ENCODE results near the gene FAM53B.
A peak's percentile ranks its signal among the peaks of the same experiment; 100 is the strongest.

FAM53B gene

DNA sequence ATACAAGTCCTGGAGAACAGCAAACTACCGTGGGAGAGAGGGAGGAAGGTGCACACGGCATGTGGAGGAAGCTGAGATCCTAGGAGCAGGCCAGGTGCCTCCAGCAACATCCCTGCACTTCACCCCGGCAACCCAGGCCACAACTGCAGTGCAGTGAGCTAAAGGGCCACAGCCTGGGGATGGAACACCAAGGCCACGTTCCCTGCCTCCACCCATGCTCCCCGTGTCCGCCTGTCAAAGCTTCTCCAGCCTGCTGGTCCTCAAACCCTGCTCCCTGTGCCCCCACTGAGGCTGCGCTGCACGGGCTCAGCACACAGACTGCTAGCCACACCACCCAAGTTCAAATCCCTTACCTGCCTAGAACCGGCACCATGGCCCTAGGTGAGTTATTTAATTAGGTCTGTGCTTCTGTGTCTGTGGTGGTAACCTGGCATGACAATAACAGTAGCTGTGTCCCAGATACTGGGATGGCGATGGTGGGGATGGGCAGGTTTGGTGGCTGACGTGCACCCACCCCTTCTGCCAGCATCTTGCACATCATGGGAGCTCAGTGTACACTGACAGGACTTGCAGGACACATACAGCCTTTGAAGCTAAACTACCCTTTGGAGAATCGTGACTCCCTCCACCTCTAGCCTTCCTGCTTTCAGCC, 85.5 kb downstream of the FAM53B start:
- no peak for DNase-seq

DNA sequence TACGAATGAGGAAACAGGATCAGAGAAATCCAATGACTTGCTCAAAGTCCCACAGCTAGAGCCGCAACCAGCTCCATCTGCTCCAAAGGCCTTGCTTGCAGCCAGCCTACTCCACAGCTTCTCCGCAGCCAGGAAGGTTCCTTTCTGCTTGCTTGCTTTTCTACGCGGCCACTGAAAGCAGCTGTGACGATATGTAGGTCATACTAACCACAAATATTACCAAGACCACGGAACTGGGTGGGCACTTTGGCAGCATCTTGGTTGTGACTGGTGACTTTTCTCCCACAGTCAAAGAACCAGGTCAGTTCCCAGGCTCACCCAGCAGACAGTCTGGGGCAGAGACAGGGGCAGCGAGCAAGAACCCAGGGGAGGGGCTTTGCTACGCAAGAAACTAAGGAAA, 86.4 kb downstream of the FAM53B start:
- DNase-seq, result no peak

DNA sequence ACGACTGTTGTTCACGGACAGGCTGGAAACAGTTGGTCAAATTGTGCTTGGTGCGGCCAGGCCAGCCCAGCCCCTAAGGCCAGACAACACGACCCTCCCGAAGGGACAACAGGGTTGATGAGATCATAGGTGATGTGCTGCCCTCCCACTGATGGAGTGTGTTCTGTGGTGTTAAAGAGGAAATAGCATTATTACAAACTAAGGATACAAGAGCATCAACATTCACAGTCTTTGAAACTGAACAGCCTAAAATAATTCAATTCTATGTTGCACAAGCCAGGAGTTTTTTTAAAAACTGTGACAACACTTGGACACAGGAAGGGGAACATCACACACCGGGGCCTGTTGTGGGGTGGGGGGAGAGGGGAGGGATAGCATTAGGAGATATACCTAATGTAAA, 87.6 kb downstream of the FAM53B start:
- no peak for DNase-seq

DNA sequence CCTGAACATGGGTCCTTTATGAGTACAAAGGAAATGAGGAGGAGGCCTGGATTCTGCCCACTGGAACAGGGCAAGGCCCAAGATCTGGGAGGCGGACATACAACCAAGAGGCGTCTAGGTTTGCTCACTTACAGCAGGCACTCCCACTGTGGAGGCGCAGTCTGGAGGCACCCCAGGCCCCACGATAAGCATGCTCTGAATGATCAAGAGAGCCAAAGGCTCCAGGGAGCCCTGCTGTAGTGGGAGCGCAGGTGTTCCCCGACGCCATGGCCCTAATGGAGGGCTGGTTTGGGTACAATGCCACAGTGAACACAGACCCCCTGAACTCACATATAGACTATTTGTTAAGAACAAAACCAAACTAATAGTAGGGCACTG, 88.1 kb downstream of the FAM53B start:
- DNase-seq, result no peak

DNA sequence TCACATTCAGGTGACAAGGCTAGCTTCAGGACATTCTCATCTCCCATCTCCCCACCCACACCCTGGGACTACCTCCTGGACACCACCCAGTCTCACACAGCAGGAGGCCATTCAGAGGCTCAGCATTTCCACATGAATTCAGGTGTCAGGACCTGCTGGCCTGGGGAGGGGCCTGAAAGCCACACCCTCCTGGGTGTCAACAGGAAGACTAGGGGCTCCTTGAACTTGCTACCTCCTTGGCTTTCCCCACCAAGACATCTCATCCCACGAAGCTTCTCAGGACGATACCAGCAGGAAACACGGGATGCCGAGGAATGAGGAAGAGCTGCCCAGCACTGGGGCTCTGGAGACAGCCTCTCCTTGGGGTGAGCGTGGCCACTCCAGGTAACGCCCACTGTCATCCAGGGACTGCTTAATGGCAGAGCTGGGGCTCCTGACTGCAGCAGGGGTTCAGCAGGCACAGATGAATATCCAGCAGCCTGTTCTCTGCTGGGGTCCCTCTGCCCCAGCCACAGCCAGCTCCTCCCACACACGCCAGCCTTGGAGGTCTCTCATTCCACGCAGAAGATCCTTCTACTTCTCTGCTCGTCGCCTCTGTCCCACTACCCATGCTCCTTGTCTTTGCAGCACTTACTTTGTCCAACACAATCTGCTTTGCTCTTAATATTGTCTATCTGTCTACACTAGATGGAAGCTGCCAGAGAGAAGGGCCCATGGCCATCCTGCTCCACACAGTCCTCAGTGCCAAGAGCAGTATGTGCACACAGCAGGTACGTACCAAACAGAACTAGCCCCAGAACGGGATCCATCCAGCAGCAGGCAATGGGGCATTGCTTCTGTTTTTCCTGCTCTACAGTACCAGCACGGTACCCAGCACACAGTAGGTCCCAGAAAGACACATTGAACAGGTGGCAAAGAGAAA, 88.7 kb downstream of the FAM53B start:
- no peak for DNase-seq

DNA sequence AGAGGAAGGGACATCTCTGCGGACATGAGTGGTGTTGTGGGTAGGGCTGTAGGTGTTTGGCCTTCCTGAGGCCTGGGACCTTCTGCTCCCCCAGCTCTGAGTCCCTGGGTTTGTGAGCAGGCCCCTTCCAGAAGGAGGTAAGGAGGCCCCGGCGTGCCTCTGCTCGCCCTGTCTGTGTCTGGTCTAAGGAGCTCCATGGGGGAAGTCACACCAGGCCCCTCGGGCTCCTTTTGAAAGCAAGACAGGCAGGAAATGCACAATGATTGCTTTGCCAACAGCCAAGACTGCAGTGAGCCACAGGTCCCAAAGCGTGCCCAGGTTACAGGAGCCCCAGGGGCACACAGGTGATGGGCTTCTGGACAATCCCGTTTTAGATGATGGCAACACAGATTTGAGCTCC, 89.5 kb downstream of the FAM53B start:
- DNase-seq, result no peak

DNA sequence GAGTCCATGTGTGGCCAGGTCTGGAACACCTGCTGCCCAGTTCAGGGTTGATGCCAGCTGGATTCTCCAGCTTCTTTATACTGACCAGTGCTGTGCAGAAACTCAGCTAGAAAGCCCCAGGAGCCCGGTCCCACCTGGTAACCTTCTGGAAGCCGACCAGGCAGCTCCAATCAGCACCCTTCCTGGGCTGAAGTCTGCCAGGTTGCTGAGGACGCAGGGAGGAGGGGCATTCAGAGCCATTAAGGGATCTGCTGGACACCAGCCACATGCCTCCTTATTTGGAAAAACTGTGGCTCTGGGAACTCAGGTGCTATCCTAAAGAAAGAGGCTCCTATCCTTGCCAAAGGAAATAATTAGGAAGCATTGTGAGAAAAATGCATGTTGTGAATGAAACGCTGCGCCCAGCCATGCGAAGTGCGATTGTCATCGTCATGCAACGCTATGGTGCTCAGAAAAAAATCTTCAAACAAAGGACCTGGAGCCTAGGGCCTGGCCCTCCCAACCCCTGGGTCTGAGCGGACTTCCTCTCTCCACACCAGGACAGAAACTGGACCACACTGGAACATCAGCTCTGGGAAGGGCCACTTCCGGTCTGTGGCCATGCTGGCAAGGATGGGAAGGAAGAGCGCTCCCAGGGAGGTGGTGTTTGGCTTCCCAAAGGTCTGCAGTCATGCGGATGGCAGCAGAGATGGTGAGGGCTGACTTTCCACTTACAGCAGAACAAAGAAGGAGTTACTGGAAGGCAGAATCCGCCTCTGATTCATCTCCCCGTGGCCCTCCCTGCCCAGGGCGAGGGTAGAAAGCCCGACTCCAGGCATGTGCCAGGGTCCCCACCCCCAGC, 90.1 kb downstream of the FAM53B start:
- no peak for DNase-seq

DNA sequence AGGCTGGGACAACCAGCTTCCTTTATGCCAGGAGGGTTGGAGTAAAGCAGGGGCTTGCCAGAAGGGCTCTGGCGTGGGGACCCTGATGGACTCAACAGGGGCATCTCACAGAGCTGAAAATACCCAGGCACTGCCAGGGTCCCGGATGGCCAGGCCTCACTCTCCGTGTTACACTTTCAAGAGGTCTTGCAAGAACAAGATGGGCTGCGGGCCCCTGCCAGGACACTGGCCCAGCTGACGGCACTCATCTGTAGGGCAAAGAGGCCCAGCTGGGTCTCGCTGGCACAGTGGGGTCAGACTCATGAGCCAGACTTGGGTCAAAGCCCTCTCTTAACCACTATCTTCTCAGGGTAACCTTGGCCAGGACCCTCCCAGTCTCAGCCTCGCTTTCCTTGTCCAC, 90.9 kb downstream of the FAM53B start:
- no peak for DNase-seq

GRCh38 chr10:124652701-124653100, 91.5 kb downstream of the FAM53B start:
- no peak for DNase-seq

- DNase-seq, result no peak
Measured at GRCh38 chr10:124652200-124652599, 92.0 kb downstream of the FAM53B start.

DNA sequence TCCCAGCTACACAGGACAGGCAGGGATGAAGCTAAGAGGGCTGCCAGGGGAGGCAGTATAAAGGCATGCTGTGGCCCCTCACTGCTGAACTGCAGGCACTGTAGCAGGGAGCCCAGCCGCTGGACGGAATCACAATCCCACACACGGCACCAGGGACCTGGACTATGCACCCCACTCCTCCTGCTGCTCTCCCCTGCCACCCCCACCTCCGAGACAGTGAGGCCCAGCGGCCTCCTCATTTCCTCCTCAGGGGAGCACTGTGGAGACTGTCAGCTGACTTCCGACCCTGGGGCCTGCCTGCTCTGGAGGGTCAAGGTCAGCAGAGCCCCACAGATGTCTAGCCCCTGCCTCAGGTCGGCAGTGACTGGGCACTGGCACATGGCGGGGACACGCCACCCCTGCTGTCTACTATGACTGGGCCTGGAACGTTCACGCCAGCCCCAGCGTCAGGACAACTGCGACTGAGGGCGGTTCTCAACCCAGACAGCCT, 92.7 kb downstream of the FAM53B start:
- DNase-seq, result no peak

DNA sequence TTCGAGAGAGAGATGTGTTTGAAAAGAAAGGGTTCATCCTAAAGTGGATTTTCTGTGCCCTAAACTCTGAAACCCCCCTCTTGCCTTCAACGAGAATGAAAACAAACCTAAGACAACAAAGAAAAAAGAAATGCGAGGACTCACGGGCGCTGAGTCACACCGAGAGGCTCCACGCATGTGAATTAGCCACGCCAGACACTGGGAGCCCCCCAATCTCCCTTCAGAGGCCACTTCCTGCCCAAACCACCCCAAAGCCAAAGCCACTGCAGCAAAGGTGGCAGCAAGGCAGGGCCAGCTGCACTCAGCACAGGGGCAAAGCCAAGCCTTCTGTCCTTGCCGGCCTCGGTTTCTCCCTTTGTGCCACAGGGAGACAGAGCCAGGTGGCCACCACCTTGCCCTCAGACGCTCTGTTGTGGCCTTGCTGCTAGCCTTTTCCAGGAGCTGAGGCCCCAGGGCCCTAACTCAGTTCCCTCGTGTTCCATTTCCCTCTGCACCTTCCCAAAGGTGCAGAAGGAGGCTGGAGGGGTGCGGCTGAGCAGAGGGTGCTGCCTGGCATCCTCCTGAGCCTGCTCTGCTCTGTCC, 93.3 kb downstream of the FAM53B start:
- DNase-seq, result peak; percentile 61 to 64

DNA sequence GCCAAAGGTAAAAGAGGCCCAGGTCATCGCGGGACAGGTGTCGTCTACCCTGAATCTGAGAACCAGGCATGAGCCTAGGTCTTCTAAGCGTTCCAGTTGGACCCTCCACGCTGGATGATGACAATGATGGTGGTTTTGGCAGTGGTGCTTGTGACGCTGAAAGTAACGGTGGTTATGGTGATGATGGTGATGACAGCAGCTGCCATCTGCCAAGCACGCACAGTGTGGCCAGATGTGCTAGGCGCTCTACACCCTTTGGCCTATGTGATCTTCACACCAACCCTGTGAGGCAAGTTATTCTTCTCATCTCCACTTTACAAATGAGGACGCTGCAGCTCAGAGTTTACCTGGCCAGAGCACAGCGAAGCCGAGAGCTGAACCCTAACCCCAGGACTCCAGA, 93.9 kb downstream of the FAM53B start:
- no peak for DNase-seq

DNA sequence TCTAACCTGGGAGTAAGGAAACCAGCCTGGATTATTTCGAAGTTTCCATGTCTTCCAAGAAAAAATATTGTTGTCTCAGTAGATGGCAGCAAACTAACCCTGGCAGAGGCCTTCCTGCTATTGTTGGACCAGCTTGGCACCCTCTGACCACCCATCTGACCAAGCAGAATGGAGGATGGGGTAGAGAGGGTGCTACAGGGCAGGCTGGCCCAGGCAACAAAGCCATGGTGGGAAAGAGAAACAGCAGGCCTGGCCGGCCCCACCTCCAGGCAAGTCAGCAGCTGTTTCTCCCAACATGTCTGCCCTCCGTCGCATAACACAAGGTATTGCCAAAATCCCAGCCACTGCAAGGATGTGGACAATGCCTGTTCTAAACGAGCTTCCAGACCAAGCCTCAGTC, 95.0 kb downstream of the FAM53B start:
- DNase-seq, result no peak

- peak; percentile 54 to 56 for DNase-seq
Measured at GRCh38 chr10:124648738-124649137, 95.4 kb downstream of the FAM53B start.

GRCh38 chr10:124648131-124648475, 96.1 kb downstream of the FAM53B start:
- DNase-seq, result no peak

DNA sequence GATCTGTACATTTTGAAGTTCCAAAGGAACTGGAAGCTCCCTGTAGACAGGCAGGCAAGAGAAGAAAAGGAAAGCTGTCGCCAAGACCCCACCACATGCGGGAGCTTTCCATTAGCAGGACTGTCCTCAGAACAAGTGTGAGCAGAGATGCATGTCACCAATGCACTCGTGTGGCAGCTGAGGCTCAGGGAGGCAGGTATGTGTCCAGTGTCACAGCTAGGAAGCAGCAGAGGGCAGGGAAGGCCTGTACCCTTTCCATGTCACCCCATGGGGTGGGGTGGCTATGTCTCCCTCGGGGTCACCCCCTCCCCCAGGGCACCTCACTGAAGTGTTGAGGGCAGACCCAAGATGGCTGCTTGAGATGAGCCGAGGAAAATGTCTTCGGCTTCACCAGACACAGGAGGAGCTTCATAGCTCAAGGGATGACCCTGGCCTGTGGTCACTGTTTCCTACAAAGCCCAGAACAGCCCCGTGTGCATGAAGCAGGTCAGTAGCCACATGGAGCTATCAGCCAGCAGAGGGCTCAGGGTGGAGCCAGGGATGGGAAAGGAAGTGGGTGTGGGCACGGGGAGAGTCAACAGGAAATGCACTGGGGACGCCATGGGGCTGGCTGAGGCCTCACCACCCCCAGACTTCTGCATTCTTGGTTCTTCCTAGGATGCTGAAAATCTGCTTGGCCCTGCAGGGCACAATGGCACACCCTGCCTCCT, 96.6 kb downstream of the FAM53B start:
- peak; percentile 63 to 68 for DNase-seq

GRCh38 chr10:124646483-124647352, 97.5 kb downstream of the FAM53B start:
- no peak for DNase-seq

GRCh38 chr10:124645467-124646095, 98.6 kb downstream of the FAM53B start:
- DNase-seq, result no peak

GRCh38 chr10:124644771-124645415, 99.3 kb downstream of the FAM53B start:
- DNase-seq, result no peak

All from stimulated activated CD4-positive, alpha-beta T cell treated with anti-CD3 and anti-CD28 coated beads, Interleukin-2, amount 100 ng/mL, for 24 hours (primary cell).